HG02759 (cell line): Measurements from ENCODE around the gene TRPM3.

Experiments used
- ATAC-seq: cut with Tn5 transposase; IDR thresholded peaks from one replicate; pipeline ENCODE4 v1.9.1; 2021; ENCODE audit warnings: mild to moderate bottlenecking, moderate library complexity; ENCODE audit not compliant: unreplicated experiment

Gene TRPM3

DNA sequence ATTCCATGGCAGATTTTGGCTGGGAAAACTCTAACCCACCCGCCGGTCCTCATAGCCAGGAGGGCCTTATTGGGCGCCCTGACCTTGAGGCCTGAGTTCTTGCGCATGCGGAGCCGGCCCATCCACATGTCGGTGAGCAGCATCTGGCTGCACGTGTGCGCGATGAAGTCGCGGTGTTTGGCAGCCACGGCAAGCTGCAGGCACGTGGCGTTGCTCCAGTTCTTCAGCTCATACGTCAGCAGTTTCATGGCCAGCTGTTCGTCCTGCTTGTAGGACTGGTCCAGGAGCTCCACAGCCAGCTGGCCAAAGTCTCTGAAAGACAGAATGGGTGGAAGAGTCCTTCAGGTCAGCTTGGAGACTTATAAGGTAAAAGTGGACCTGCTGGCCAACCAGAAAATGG, 502.6 kb downstream of the TRPM3 start:
- no peak for ATAC-seq

DNA sequence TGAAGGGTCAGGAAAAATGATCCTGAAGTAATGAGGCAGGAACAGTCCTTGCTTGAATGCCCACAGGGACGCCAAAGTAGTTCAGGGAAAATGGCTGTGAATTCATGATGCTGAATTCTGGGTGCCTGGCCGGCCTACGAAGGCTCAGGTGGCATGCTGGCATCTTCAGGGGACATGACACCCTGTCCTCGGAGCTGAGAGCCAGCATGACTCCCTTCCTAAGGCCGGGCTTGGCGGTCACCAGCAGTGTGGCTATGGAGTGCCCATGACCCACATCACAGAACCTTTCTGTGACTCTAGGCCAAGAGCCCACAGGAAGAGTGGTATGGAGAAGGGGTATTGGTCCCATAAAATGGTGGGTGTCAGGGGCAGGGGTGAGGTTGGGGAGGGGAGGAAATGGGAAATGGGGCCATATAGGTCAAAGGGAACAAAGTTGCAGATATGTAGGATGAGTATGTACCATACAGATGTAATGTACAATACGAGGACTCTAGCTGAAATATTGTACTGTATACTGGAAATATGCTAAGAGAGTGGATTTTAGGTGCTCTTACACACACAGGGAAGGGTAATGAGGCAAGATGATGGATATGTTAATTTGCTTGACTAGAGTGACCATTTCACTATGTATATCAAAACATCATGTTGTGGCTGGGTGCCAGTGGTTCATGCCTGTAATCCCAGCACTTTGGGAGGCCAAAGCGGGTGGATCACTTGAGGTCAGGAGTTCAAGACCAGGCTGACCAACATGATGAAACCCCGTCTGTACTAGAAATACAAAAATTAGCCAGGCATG, 504.2 kb downstream of the TRPM3 start:
- no peak for ATAC-seq

DNA sequence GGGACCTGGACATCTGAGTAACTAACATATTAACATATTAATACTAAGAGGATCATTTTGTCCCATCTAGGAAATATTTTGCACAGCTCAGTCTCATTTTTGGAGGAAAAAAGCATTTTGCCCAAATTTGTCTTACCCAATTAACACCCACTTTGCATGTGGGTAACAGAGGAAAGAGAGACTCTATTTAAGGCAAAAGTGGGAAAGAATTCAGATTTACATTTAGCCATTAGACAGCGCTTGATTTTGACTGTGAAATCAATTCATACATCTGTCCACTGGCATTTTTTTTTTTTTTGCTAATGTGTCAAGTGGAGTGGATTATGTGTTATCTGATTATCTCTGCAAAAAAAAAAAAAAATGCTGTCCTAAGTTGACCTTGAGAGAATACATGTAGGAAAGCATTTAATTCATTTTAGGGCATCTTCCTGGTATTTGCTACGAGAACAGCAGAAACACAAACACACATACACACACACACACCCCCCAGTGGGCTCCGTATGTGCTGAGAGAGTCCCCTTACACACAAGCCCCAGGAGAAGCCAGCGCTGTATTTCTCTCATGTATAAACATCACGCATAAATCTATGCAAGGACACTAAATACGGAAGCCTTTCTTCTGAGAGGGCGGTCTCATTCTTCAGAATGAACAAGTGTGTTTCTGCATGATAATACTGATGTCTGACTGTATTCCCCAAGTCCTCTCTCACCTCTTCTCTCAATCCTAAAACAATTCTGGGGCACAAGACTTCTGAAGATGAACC, 505.0 kb downstream of the TRPM3 start:
- no peak for ATAC-seq

DNA sequence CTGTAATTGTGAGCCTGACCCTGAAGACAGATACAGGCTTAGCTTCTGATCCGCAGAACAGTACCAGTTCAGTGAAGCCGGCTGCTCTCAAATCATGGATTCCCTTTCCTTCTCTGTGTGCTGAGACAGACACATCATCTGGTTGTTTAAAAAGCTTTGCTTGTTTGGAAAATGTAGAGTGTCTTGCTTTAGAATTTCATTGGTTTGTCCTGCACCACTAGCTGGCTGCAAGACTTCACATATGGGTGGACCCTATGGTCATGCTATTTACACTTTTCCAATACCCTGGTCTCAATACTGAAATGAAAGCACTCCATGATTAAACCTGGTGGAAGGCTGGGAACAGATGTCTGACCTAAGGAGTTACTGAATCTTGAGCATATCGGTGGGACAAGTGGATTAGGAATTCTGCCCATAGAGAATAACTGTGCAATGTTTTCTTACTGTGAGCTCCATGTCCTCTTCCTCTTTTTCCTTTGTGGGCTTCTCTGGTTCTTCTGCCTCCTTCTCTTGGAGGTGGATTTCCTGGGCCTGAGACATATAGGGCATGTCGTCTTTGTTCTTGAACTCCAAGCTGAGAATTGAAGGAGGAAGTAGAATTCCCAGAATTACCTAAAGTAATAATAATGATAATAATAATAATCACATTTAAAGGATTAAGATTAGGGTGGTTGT, 505.8 kb downstream of the TRPM3 start:
- ATAC-seq = no peak

DNA sequence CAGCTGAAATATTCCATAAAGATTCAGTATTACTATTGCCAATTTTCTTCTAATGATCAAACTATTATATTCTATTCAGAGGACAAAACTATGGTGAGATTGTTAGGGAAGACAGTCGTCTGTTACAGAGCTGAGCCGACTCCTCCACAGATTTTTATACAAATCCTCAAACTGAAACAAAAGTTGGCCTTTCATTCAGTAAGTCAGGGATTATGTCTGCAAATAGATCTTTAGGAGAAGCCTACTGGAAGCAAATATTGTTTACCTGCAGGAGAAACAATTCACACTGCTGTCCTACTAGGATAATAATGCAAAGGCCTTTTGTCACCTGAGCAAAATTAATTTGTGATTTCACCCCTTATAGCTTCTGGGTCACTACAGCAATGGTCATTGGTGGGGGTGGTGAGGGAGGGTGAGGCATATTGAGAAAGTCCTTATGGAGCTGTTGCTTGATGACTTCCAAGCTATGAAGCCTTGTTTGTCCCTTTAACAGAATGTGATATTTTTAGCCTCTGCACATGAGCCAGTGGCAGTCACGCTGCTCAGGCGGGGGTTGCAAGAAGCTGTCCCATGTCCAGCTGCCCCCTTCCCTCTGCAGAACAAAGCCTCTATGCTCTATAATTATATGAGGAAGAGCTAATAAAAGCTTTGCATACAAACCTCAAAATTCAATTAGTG, 506.5 kb downstream of the TRPM3 start:
- ATAC-seq = no peak

DNA sequence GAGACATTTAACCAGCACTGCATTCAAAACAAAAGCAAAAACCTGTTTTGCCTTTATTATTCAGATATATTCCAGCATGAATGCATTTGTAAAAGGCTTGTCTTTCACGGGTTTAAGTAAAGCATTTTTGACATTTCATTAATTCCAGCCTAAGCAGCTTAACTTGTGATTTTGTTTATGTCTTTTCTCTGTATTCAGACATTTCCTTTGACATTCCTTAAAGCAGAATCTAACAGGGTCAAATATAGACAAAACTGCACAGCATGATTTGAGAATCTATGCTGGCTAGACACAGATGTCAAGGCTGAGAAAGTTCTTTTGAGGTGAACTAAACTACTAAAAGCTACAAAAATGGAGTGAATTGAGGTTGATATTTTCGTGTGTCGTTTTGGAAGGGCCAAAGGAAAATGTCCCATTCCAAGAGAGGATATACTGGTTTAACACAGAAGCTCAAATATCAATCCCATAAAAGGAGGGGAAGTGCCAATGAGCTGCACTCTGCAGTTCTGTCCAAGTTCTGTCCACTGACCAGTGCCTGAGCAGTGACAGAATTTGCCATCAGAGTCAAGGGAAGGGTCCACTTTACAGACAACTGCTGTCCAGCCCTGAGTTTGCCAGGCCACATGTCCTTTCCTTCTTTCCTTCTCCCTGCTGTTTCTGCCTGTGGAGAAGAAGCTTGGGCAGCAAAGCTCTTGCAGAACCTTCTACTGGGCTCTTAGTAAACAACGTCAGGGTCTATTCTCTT, 508.2 kb downstream of the TRPM3 start:
- ATAC-seq = no peak

DNA sequence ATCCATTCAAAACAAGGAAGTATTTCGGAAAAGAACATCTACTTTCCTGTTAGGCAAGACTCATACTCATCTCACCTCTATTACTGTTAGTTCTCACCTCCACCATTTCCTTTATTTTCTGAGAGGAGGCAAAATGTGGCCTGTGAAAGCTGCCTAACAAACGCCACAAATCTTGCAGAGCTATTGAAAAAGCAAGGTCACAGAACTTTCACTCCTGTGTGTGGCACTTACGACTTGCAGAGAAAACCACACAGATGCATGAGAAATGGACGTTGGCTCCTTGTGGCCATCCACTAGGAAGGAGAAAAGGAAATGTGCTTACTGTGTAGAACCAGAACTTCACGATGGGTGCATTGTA, 511.2 kb downstream of the TRPM3 start:
- no peak for ATAC-seq

DNA sequence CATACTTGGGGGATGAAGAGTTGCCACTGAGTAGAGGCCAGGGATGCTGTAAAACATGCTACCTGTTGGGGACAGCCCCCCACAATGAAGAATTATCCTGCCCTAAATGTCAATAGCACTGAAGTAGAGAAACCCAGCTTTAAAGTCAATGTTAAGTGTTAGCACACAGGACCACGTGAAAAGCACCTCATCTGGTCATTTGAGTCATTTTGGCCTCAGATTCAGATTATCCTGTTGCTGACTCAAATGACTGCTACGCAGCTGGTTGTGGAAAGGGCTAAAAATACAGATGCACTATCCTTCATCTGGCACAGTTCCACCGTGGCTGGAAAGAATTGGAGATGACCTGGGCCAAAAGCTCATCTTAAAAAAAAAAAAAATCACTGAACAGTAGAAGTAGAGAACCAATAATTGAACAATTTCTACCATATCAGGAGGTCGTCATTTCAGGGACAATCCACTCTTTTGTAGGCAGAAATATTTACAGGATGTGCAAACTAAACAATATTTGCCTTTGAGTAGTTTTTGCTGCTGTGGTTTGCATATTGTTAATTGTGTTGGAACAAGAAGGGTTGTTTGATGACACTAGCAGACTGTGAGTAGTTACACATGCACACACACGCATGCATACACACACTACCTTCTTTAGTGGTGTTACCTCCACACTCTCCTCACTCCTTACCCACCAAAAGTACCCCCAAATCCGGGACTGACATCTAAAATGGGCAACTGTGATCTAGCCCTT, 511.7 kb downstream of the TRPM3 start:
- ATAC-seq = no peak

DNA sequence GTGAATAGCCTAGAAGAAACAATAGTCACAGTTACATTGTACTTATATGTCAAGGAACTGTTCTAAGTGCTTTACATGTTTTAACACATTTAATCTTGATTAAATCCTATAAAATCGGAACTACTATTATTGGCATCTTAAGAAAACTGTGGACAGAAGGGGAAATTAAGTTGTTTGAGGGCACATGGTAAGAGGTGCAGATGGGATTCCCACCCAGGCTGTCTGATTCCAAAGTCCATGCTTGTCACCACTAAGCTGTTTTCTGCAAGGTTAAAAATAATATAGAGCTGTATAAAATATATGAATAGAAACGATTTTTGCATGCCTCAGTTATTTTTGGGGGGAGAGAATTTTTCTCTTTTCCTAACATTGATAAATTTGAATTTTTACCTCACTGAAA, 512.4 kb downstream of the TRPM3 start:
- ATAC-seq = no peak

DNA sequence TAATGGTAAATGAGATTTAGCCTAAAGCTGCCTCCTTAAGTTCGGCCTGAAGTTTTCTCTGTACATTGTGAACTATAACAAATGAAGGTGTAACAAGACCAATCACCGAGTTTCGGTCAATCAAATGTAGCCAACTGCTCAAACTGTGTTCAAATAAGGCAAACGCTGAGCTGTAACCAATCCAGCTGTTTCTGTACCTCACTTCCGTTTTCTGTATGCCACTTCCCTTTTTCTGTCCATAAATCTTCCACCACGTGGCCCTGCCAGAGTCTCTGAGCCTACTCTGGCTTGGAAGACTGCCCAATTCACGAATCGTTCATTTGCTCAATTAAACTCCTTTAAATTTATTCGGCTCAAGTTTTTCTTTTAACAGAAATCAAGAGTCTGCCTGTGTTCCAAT, 513.5 kb downstream of the TRPM3 start:
- ATAC-seq = peak; percentile 70

DNA sequence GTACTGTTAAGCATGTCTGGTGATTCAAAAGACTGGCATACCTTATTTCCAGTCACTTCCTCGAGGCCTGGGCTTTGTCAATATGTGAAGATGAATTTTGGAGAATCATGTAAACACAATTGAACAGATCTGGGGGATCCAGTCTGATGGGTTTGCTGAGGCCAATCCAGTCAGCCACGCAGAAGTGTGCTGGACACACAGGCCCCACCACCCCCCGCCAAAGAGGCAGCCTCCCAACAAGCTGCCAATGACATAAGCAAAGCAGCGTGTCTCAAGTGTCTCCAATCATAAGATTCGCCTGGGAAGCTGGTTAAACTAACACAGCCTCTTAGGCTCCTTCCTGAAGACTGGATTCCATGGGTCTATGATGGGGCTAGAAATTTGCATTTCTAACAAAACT, 514.1 kb downstream of the TRPM3 start:
- no peak for ATAC-seq

DNA sequence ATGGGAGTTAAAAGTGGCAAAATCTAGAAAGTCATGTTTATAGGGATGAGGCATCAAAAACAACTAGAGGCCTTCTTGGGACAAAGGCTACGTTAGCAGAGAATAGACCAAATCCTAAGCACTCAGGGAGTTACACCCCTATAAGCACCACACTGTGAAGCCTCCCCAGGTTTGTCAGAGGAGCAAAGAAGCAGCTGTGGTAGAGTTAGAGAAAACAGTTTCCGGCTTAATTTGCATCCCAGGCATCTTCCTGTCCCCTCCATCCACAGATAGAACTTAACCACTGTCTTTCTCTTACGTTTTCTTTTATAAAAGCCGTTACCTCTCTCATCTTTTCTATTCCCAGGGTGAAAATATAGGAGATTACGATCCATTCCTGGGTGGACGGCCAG, 518.4 kb downstream of the TRPM3 start:
- ATAC-seq = no peak

DNA sequence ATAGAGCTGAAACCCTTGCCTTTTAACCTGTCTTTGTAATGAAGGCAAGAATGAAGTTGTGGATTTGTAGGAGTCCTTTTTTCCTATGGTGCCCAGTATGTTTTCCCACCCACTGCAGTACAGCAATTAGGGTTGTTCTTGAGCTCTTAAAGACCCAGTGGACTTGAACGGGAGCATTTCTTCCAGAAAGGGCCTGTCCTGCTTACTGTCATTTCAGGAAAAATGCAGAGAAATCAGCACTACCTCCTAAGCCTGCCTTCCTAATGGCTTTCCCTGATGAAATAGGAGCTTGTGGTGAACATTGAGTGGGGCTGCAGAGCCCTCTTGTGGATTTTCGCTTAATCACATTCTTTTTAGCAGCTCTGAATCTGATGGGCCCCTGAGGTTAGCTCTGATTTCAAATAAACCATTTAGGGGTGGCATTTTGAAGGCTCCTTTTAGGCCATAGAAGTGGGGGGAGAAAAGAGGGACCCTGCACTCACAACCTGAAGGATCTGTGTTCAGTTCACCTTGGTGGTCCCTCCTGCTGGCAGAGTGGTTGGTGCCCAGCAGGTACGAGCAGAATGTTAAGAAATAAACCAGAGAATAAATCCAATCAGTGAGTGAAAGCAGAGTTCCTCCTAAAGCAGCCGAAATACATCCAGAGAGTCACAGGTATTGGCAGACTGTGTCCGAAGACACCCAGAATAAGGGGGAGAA, 519.0 kb downstream of the TRPM3 start:
- ATAC-seq = peak; percentile 84

DNA sequence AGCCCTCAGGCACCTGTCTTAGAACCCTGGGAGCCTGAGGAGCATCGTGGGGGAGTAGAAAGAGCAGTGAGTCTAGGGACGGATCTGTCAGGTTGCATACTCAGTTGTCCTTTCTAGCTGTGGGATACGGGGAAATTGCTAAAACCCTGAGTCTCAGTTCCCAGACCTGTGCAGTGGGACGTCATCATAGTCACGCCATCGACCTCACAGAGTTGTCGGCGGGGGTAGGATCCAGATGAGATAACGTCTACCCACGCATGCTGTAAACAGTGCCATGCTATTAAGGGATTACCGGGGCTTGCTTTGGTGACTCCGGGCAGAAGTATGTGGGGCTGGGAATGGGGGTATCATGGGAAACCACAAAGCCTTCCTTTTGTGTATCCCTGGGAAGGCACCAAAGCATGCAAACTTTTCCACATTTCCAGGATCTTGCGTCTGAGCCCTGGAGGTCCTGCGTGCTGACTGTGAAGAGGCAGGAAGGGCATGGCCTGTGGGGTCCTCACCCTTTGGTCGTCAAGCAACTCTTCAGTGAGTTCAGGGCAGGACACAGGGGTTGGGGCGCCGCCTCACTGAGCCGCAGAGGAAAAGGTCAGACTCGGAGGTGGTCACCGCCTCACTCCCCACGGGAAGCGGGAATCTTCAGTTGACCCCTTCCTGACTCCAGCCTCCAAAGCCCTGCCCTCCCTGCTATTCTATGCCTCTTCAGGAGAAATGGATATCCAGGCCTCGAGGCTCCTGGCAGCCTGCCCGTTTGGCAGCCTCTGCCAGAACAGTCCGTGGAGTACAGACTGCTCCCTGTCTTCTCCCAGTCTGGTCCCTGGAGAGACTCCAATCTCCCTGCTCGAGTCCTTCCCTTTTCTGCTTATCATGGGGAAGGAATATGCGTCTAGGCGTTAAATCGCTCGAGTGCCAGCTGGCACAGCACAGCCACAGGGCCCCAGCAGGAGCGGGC, 520.1 kb downstream of the TRPM3 start:
- ATAC-seq = no peak

DNA sequence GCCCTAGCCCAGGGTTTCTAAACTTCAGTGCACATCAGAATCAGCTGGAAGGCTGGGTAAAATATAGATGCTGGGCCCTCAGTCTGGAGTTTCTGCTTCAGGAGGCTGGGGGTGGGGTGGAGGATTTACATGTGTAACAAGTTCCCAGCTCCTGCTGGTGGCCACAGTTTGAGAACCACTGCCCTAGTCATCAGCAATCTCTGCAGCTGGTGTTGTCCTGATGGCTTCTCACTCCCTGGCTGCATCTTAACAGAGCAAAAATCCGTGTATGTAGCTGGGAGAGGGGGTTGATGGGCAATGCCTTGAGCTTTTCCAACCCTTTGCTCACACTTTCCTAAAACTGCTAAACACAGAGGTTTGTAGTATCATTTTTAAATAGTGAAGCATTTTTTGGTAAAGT, 520.9 kb downstream of the TRPM3 start:
- no peak for ATAC-seq

DNA sequence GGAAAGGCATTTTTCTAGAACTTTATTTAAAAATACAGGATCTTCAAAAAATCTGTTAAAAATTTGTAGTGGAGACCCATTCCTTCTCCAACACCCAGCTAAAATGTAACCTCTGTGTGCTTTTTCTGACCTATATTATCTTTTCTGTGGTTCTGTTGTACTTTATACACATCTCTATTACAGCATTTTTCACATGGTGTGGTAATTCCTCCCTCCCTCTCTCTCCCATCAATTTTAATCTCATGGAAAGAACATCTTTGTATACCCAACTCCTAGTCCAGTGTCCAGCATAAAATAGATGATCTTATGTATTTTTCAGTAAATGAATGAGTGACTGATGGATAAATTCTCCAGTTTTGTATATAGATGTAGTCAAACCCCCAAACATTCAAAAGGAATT, 523.5 kb downstream of the TRPM3 start:
- ATAC-seq = no peak

DNA sequence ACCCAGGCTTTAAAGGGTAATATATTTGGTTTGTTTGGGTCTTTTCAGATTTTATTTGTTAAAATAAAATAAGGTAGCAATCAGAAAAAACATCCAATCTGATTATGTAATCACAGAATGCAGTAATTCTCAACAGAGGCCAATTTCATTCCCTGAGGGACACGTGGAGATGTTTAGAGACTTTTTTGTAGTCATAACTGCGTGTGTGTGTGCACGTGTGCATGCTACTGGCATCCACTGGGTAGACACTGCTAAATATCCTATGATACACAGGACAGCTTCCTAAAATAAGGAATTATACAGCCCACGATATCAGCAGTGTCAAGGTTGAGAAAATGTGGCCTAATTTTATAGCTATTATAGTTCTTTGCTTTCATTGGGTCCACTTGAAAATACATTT, 526.2 kb downstream of the TRPM3 start:
- no peak for ATAC-seq

DNA sequence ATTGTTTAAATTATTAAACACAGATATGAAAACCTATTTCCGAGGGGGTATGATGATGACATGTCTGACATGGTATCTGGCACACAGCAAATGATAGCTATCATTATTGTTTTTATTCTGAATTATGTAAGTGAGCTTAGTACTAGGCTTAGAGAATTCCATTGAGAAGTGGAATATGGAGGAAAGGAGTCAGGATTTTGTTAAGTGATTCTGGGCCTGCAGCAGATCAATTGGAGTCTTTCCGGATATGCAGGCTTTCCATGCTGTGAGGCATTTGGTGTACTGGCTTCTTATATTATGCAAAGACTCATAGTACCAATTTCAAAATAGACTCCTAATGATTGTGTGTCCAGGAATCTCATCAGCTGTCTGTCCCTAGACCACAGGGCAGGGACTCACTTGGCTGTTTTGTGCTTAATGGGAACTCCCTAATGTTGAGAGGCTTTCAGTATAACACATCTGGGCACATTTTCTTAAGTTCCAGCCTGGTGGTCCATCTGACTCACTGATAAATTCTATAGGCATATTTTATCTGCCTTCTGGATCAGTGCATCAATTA, 527.0 kb downstream of the TRPM3 start:
- ATAC-seq = no peak
